LNCAP (cell line): ENCODE data around the gene C11orf97.

Source experiments
- CTCF ChIP-seq: fragments of 450-650 bp; IDR thresholded peaks from 2 replicates; pipeline ENCODE4 v1.5.1; 2017; ENCODE audit warnings: mild to moderate bottlenecking

The C11orf97 gene

GRCh38 chr11:94518300-94518699, 6.0 kb downstream of the C11orf97 start:
- no peak for TF ChIP-seq CTCF

- peak; percentile 68 for TF ChIP-seq CTCF
Measured at GRCh38 chr11:94519478-94520084, 7.3 kb downstream of the C11orf97 start.

DNA sequence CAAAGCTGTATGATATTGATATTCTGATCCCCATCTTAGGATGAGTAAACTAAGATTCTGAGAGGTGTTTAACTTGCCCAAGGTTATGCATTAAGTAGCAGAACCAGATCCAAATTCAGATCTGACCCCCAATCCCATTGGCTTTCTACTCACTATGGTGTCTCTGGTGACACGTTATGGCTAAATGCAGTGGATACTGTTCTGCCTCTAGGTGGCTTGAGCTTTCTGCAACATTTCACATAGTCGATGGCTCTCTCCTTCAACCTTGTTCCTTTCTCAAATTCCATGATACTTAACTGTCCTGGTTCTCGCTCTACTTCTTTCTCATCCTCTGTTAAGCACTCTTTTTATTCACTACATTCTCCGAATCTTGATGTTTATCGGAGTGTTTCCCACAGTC, 9.4 kb downstream of the C11orf97 start:
- TF ChIP-seq CTCF, result peak; percentile 26; the same call in 1 of the 2 replicates

DNA sequence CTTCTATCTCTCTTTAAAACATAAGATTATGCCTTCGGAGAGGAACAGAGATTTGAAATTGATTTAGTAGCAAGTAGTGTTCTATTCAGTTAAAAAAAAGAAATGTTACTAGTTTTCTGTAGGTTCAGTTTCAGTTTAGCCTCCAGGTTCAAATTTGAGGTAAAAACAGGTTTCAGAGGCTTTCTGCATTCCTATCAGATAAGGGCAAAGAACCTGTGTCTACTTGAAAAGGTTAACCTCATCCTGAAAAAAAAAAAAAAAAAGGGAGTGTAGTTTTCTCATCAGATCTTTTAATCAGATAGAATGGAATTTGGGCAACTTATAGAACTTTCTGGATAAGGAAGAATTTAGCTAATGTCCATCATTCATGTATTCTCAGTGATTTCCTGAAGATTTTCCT, 12.1 kb downstream of the C11orf97 start:
- no peak for TF ChIP-seq CTCF

DNA sequence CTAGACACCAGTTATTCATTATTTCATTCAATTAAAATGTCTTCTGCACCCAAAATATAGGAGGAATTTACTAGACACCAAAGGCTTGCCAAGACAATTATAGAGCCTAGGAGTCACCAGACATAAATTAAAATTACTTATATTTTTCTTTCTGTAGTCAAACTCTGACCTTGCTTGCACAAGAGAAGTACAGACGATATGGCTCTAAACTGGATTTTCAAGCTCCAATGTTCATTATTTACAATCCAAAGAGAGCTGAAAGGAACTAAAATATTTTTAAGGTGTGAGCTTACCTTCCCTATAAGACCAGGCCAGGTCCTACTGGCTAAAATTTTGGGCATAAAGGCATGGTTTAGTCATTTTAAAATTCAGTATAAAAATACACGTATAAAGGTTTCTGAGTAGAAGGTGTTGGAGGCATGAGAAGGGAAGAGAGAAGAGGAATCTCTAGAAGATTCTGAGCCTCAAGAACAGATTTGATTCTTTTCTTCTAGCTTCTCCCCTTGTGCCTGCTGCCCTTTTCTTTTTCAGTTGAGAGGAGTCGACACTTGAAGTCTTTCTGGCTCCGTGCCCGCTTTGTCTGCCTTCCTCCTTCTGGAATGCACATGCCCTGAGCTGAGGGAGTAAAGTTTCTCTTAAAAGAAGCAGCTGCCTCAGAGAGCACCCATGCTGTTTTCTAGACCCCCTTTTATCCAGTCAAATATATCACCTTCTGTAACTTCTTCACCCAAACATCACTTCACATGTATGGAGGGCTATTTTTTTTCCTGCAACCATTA, 13.5 kb downstream of the C11orf97 start:
- no peak for TF ChIP-seq CTCF

DNA sequence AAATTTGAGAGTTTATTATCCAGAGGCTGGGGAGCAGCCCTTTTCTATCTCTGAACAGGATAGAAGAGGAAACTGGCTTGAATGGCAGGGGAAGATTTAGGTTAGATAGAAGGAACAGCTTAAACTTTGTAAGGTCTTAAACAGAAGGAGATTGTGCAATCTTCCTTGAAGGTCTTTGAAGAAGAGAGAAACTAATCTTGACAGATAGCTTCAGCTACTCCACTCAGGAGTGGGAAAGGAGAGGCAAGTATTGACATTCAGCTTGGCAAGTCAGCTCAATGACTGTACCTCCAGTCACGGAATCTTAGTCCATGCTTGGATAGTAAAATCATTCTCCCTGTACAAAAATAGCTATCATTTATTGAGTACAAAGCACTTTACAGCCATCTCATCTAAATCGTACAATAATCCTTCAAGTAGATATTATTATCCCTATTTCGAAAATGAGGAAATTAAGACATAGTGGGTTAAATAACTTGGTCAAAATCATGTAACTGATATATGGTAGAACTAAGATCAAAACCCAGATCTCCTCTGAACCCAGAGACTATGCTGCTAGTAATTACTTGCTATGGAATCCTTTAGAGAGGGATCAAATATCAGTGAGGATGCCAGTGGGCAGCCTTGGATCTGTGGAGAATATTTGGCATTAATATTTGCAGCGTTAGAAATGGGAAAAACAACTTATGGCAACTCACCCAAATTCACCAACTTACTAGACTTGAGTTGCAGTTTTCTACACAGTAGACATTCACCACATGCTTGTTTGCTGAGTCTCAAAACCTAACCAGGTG, 14.6 kb downstream of the C11orf97 start:
- no peak for TF ChIP-seq CTCF

DNA sequence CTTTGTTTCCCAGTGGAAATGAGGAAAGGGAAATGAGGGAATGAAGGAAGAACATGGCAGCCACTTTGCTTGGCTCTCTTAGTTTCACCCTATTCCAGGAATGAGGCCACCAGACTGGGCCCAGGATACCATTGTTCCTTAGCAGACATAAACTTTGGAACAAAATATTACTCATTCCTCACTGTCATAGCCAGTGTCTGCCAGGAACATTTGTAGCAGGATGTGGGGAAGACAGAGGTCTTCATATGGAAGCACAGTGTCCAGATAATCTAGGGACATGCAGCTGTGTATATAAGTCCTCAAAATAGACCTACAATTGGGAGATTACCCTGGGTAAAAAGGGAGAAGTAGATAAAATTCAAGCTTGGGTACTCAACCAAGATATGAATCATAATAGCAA, 16.3 kb downstream of the C11orf97 start:
- TF ChIP-seq CTCF, result no peak
